Measurements from ENCODE around the gene PRPF6.

- TF ChIP-seq CTCF (IDR thresholded peaks at IDR 0.05) = peak in 1 of 3 donors; percentile 9
- TF ChIP-seq POLR2A (IDR thresholded peaks at IDR 0.05) = peak; percentile 67
- no peak for TF ChIP-seq EP300 (IDR thresholded peaks at IDR 0.05)
Observed at GRCh38 chr20:63955827-63956663, 24.9 kb upstream of the PRPF6 start, which contains the start of gene UCKL1.
